NOMO-1 treated with dmso at 0.1 percent for 144 hours (cell line): ENCODE results near the gene NTSR1.

Source experiments
- DNase-seq: peaks from one replicate; lab custom pipeline; 2025; ENCODE audit not compliant: unreplicated experiment; lab: John Stamatoyannopoulos, UW

Gene NTSR1

GRCh38 chr20:62768234-62768546 lies 59.6 kb downstream of the NTSR1 start:
- DNase-seq: no peak

- DNase-seq: no peak
These were observed 60.1 kb downstream of the NTSR1 start for GRCh38 chr20:62768551-62769287.

GRCh38 chr20:62769346-62770071 lies 60.9 kb downstream of the NTSR1 start:
- no peak for DNase-seq

GRCh38 chr20:62770111-62770910 lies 61.7 kb downstream of the NTSR1 start:
- DNase-seq: no peak

- DNase-seq: no peak
These were observed 62.3 kb downstream of the NTSR1 start for GRCh38 chr20:62770916-62771315.

GRCh38 chr20:62771396-62772102 lies 62.9 kb downstream of the NTSR1 start:
- no peak for DNase-seq

- no peak for DNase-seq
These were observed 63.5 kb downstream of the NTSR1 start for GRCh38 chr20:62772103-62772611.

GRCh38 chr20:62772619-62772989 lies 64.0 kb downstream of the NTSR1 start:
- DNase-seq: no peak

GRCh38 chr20:62772990-62773844 lies 64.6 kb downstream of the NTSR1 start:
- DNase-seq: no peak

GRCh38 chr20:62773845-62774714 lies 65.4 kb downstream of the NTSR1 start:
- DNase-seq: no peak

GRCh38 chr20:62774762-62775161 lies 66.1 kb downstream of the NTSR1 start:
- DNase-seq: peak; percentile 61

GRCh38 chr20:62775206-62775605 lies 66.6 kb downstream of the NTSR1 start:
- DNase-seq: no peak

GRCh38 chr20:62776035-62776691 lies 67.5 kb downstream of the NTSR1 start:
- no peak for DNase-seq

GRCh38 chr20:62776692-62777527 lies 68.3 kb downstream of the NTSR1 start:
- DNase-seq: no peak

- no peak for DNase-seq
These were observed 68.8 kb downstream of the NTSR1 start for GRCh38 chr20:62777528-62777830.

GRCh38 chr20:62778058-62778457 lies 69.4 kb downstream of the NTSR1 start:
- no peak for DNase-seq

GRCh38 chr20:62778601-62779416 lies 70.2 kb downstream of the NTSR1 start:
- DNase-seq: no peak
